Neutrophil (primary cell): ENCODE results near the gene TMEM54.

Source experiments
- H3K27ac ChIP-seq: fragments of 200-600 bp; sonication (generic); 2 replicates; pipeline ENCODE4 v1.5.1; 2016; ENCODE audit warnings: mild to moderate bottlenecking, moderate library complexity
- H3K27me3 ChIP-seq: fragments of 200-600 bp; sonication (generic); 2 replicates; pipeline ENCODE4 v1.6.0; 2016; ENCODE audit warnings: mild to moderate bottlenecking
- H3K36me3 ChIP-seq: fragments of 200-600 bp; sonication (generic); 2 replicates; pipeline ENCODE4 v1.5.1; 2017
- H3K4me1 ChIP-seq, 2 experiments: fragments of 200-600 bp in 1 of 2; sonication (generic) in 1 of 2; 1 replicate in 1 of 2; 2 replicates in 1 of 2; pipeline versions ENCODE4 v1.5.1 to v1.6.1; 2013 to 2016; ENCODE audit warnings: low read depth in 1 of 2, low read length in 1 of 2, mild to moderate bottlenecking in 1 of 2, moderate library complexity in 1 of 2; ENCODE audit not compliant: control insufficient read depth in 1 of 2, insufficient read depth in 1 of 2
- H3K4me3 ChIP-seq, 2 experiments: fragments of 200-600 bp in 1 of 2; sonication (generic) in 1 of 2; 1 replicate in 1 of 2; 2 replicates in 1 of 2; pipeline ENCODE4 v1.5.1; 2013 to 2016; ENCODE audit warnings: low read depth in 1 of 2, low read length in 1 of 2, mild to moderate bottlenecking in 1 of 2, moderate library complexity in 1 of 2
- H3K9me3 ChIP-seq: fragments of 200-600 bp; sonication (generic); 2 replicates; pipeline ENCODE4 v1.5.1; 2016
- CTCF ChIP-seq: fragments of 200-600 bp; sonication (generic); IDR thresholded peaks from 2 replicates; pipeline ENCODE4 v1.5.1; 2016; ENCODE audit warnings: antibody characterized with exemption

TMEM54 gene

GRCh38 chr1:32855861-32856617 lies 45.1 kb downstream of the TMEM54 start:
- Histone ChIP-seq H3K27ac (no peak overlapping the region), H3K27me3 (no peaks in the 10 kb centered on the region), H3K4me3 (no peak overlapping the region), H3K4me1 (no peaks in the 10 kb centered on the region), H3K9me3 (no peaks in the 10 kb centered on the region), H3K36me3 (peaks cover 73% of the 10 kb centered on the region)
- TF ChIP-seq CTCF, result no peak

GRCh38 chr1:32848354-32849063 lies 52.7 kb downstream of the TMEM54 start:
- H3K9me3 ChIP-seq, result no peaks in the 10 kb centered on the region
- H3K27ac ChIP-seq, result no peak overlapping the region
- peaks cover 51% of the 10 kb centered on the region for H3K36me3 ChIP-seq
- H3K27me3 ChIP-seq, result no peaks in the 10 kb centered on the region
- no peak for TF ChIP-seq CTCF
- H3K4me1 ChIP-seq, result no peaks in the 10 kb centered on the region
- no peak overlapping the region for H3K4me3 ChIP-seq
